Measurements from ENCODE around the gene TFCP2L1.
A peak's percentile ranks its signal among the peaks of the same experiment; 100 is the strongest.
"Not testable (repeated sequence)": the region's sequence is repeated elsewhere in the genome, so short reads cannot be mapped to it uniquely, and the experiment has no call there.

TFCP2L1 gene, protein sequence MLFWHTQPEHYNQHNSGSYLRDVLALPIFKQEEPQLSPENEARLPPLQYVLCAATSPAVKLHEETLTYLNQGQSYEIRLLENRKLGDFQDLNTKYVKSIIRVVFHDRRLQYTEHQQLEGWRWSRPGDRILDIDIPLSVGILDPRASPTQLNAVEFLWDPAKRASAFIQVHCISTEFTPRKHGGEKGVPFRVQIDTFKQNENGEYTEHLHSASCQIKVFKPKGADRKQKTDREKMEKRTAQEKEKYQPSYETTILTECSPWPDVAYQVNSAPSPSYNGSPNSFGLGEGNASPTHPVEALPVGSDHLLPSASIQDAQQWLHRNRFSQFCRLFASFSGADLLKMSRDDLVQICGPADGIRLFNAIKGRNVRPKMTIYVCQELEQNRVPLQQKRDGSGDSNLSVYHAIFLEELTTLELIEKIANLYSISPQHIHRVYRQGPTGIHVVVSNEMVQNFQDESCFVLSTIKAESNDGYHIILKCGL

DNA sequence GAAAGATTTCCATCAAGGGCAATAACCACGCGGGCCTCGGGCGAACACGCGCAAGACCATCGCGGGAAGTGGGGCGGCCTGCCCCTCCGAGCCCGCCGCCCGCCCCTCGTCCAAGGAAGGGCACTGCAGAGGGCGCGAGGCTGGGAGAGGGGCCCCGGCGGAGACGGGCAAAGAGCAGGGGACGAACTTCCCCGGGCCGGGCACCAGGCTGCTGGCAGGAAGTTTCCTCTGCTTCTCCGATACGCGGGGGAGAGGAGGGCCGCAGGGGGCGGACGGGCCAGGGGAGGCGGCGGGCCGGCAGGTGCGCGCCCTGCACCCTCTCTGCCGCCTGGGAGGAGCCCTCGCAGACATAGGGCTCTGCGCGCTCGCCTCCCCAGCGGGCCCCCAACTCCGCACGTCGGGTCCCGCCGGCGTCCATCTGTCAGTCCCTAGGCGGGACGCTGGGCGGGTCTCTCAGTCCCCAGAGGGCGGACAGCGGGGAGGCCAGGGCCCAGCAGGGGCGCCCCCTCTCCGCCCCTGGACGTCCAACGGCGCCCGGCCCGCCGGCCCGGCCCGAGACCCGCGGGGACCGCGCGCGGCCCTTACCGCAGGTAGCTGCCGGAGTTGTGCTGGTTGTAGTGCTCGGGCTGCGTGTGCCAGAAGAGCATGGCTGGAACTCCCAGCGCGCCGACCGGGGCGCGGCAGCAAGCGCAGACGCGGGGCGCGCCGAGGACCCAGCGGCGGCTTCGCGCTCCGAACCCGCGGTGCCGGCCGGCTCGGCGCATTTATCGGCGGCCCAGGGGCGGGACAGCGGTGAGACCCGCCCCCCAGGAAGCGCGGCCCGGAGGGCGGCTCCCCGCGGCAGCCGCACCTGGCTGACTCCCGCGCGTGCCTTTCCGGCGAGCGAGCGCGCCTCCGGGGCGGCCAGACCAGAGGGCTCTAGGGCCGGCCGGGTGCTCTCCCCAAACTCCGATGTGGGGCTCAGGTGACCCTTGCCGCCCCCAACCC lies at the start of gene TFCP2L1:
TSS of gene TFCP2L1 (minus strand) at position 740 of the 987 bp plus-strand sequence. CDS start at position 647, 93 bp downstream.
- DNase-seq (ENCODE audit: low spot score): no peak

DNA sequence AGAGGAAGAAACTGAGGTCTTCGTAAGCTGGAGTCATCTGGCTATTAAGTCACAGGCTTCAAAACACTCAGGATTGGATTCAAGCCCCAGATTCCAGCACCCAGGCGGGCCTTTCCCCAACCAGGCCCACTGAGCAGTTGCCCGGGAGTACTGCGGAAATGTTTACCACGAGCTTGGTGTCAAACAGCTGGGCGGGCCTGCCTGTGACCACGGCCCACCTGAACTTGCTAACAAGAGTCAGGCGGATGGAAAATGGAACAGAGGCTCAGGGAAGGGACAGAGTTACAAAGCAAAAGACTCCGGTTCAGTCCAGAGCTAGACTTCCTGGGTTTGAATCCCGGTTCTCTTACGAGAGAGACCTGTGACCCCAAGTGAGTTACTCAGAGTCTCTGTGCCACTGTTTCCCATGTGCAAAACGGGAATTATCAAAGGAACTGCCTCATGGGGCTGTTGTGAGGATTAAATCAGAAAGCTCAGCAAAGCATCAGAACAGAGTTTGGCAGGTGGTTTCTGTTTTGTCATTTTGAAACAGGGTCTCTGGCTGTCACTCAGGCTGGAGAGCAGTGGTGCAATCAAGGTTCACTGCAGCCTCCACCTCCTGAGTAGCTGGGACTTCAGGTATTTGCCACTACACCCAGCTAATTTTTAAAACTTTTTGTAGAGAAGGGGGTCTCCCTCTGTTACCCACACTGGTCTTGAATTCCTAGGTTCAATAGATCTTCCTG lies 49.0 kb upstream of the TFCP2L1 start:
- no peak for DNase-seq (ENCODE audit: low spot score)

DNA sequence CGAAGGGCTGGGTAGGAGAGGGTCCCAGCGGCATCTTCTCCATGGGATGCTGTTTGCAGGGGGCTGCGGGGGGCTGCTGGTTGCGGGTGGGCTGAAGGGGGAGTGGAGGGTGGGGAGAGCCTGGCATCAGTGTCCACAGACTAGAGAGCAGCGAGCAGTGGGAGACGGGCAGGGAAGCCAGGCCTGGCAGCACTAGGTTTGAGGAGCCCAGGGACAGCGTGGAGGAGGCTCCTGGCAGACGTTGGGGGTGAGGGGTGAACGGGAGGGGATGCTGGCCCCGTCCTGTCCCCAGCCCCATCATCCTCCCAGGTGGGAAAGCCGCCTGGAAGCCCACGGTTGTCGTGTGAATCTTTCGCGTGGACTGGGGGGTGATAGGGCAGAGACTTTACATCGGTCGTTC lies 48.2 kb upstream of the TFCP2L1 start:
- DNase-seq (ENCODE audit: low spot score): no peak

DNA sequence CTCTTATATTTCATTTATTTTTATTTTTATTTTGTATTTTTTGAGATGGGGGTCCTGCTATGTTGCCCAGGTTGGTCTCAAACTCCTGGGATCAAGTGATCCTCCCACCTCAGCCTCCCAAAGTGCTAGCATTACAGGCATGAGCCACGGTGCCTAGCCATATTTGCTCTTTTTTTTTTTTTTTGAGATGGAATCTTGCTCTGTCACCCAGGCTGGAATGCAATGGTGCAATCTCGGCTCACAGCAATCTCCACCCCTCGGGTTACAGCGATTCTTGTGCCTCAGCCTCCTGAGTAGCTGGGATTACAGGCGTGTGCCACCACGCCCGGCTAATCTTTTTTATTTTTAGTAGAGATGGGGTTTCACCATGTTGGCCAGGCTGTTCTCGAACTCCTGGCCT lies 46.3 kb upstream of the TFCP2L1 start:
- not testable (repeated sequence) for DNase-seq (ENCODE audit: low spot score)

DNA sequence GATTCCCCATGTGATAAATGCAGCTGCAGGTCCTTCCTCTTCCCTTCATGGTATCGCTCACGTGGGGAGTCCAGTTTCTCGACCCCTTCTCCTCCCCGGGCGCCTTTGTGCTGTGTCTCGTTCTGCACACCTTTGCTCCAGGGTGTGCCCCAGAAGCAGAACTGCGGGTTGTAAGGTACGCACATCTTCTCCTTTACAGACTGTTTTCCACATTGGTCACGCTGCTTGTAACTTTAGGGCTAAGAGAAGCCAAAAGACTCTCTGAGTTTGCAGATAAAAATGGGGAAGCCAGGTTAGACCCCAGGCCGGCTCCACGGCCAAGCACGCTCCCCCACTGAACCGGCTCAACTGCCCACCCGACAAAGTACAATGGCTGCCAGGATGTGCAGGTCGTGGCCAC lies 45.9 kb upstream of the TFCP2L1 start:
- DNase-seq (ENCODE audit: low spot score): no peak

DNA sequence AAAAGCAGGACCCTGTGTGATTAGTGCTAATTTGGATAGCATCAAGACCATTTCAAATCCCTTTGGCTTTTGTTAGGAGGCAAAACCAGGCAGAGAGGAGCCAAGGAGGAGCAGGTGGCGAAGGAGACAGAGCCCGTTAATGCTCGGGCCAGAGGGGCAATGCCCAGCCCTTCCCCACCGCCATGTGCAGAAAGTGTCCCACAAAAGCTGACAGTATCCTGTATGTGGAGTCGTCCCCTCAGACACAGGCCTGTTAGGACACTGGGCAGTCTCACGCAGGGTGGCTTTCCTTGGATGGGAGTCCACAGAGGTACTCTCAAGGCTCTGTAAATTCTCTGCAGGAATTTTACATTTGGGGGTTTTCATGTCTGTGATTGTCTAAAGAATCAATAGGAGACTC lies 44.8 kb upstream of the TFCP2L1 start:
- DNase-seq (ENCODE audit: low spot score): no peak

DNA sequence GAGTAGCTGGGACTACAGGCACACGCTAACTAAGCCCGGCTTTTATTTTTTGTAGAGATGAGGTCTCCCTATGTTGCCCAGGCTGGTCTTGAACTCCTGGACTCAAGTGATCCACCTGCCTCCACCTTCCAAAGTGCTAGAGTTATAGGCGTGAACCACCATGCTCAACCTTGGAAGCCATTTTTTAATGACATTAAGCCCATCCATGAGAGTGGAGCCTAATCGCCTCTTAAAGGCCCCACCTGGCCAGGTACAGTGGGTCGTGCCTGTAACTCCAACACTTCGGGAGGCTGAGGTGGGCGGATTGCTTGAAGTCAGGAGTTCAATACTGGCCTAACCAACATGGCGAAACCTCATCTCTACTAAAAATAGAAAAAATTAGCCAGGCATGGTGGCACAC lies 41.6 kb upstream of the TFCP2L1 start:
- no peak for DNase-seq (ENCODE audit: low spot score)

DNA sequence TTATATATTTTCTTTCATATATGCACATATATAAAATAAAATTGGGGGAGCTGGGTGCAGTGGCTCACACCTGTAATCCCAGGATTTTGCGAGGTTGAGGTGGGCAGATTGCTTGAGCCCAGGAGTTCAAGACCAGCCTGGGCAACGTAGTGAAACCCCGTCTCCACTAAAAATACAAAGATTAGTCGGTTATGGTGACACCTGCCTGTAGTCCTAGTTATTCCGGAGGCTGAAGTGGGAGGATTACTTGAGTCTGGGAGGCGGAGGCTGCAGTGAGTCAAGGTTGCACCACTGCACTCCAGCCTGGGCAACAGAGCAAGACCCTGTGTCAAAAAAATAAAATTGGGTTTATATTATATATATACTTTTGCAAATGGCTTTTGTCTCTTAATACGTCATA lies 39.6 kb upstream of the TFCP2L1 start:
- DNase-seq (ENCODE audit: low spot score): no peak

DNA sequence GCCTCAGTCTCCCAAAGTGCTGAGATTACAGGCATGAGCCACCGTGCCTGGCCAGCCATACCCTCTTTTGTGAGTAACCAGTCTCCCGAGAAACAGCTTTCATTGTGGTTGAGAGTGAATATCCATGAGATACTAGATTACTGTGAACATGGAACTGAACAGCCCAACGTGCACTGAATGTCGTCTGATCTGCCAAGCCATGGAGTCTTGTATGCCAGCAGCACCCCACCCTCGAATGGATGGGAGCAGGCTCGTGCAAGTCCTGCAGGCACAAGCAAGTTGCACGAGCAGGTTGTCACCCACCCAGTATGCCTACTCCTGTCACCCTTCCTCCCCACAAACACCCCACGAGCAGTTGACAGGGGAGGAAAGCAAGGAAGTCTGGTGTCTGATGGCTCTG lies 36.5 kb upstream of the TFCP2L1 start:
- DNase-seq (ENCODE audit: low spot score): no peak

DNA sequence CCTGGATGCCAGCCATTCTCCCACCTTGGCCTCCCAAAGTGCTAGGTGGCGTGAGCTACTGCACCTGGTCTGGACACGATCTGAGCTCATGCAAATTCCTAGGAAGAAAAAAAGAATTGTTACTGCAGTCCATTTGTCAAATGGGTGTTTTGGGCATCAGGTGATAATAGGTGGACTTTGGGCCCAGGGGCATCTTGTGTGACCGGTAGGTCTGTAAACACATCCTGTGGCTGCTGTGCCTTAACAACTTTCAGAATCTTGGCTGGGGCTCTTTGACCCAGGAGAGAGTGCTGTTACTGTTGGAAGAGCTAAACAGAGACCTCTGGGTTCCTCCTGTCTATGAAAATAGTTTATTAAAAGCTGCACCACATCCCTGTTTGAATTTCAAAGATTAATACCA lies 34.9 kb upstream of the TFCP2L1 start:
- no peak for DNase-seq (ENCODE audit: low spot score)

DNA sequence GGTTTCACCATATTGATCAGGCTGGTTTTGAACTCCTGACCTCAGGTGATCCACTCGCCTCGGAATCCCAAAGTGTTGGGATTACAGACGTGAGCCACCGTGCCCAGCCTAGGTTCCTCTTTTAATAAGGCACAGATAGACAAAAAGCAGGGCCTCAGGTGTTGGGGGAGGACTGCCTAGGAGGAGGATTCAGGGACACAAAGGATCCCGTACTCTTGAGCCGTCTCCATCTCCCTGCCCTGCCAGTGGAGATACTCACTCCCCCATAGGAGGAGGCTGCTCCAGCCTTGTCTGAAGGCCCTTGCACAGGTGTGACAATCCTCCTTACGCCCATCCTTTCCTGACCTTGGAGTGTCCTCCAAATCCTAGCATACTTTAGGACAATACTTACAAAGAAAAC lies 32.0 kb upstream of the TFCP2L1 start:
- DNase-seq (ENCODE audit: low spot score): no peak

DNA sequence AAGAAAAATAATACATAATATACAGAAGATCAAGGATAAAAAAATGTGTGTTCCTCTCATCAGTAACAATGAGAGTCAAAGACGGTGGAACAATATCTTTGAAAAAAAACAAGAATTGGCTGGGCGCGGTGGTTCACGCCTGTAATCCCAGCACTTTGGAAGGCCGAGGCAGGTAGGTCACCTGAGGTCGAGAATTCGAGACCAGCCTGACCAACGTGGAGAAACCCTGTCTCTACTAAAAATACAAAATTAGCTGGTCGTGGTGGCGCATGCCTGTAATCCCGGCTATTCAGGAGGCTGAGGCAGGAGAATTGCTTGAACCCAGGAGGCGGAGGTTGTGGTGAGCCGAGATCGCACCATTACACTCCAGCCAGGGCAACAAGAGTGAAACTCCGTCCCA lies 28.7 kb upstream of the TFCP2L1 start:
- DNase-seq (ENCODE audit: low spot score): not testable (repeated sequence)

DNA sequence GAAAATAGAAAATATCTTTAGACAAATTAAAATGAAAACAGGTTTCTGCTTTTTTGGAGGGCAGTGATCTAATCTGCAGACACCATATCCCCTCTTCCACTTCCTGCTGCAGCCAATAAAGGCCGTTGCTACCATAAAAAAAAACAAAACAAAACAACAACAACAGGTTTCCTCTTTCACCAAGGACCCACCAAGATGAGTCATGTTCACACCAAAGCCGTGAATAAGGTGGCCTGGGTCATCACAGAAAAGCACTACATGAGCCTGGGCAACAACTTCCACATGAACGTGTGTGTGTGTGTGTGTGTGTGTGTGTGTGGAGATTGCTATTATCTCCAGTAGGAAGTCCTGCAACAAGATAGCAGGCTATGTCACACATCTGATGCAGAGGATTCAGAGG lies 24.8 kb upstream of the TFCP2L1 start:
- DNase-seq (ENCODE audit: low spot score): no peak

DNA sequence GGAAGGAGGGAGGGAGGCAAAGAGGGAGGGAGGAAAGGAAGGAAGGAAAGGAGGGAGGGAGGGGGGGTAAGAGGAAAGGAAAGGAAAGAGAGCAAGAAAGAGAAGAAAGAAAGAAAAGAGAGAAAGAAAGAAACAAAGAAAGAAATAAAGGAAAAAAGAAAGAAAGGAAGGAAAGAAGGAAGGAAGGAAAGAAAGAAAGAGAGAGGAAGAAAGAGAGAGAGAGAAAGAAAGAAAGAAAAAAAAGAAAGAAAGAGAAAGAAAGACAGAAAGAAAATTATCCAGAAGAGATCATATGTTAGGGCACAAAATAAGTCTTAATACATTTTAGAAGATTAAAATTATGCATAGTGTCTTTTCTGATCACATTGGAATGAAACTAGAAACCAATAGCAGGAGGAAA lies 24.3 kb upstream of the TFCP2L1 start:
- no peak for DNase-seq (ENCODE audit: low spot score)

DNA sequence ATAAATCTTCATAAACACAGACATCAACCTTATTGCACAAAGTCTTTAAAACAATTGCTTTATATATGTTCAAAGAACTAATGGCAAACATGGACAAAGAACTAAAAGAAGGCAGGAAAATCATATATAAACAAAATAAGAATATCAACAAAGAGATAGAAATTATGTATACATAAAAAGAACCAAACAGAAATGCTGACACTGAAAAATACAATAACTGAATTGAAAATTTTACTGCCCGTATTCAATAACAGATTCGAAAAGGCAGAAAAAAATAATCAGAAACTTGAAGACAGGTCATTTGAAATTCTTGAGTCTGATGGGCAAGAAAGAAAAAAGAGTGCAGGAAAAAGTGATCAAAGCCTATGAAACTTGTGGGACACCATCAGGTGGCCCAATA lies 22.0 kb upstream of the TFCP2L1 start:
- DNase-seq (ENCODE audit: low spot score): no peak

DNA sequence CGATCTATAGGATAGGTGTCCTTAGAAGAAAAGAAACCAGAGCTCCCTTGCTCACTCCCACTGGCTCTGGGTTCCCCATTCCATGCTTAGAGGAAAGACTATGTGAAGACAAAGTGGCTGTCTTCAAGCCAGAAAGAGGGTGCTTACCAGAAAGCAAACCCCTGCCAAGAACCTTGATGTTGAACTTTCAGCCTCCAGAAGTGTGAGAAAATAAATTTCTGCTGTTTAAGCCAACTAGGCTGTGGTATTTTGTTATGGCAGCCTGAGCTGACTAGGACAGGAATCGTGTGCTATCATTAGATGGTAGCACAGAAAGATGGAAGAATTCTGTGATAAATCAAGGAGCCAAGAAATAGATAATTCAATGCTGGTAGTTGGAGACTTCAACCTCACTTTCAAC lies 19.9 kb upstream of the TFCP2L1 start:
- DNase-seq (ENCODE audit: low spot score): no peak

DNA sequence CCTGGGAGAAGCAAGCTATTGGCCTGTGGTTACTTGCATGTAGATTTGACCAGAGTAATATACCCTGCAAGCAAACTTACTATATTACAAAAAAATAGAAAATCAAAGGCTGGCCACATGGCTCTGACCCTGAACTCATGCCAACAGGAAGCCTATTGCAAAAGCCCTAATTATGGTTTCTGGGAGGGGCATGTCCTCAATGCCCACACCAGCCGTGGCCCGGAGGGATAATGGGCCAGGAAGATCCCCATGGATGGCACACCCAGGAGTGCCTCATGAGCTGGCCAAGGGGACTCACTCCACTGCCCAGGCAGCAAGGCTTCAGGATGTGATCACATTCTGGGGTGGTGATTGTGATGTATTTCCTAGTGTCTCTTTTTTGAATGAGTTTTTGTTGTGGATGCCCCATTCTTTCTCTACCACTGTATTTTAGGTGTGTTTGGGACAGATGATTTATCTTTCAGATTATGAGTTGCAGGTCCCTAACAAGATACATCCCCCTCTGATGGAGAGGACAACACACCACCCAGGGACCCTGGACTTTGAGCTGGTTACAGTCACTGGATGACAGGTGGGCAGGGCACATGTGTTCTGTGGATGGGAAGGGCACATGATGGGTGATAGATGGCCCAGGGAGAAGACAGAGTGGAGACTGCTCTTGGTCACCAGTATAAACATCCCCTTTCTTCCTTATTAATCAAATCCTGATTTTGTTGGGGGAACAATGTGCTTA lies 18.7 kb upstream of the TFCP2L1 start:
- DNase-seq (ENCODE audit: low spot score): no peak

DNA sequence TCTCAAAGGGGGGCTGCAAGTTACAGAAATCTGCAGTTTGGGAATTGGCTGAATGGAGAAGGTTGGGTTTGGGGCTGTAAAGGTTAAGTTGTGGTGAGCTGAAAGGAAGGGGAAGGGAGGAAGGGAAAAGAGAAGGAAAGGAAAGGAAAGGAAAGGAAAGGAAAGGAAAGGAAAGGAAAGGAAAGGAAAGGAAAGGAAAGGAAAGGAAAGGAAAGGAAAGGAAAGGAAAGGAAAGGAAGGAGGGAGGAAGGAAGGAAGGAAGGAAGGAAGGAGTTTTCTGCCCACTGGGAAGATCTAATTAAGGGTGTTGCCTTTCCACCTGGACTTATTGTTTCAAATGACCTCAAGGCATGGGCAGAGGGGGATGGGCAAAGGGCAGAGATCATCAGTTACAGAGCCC lies 16.2 kb upstream of the TFCP2L1 start:
- DNase-seq (ENCODE audit: low spot score): not testable (repeated sequence)

DNA sequence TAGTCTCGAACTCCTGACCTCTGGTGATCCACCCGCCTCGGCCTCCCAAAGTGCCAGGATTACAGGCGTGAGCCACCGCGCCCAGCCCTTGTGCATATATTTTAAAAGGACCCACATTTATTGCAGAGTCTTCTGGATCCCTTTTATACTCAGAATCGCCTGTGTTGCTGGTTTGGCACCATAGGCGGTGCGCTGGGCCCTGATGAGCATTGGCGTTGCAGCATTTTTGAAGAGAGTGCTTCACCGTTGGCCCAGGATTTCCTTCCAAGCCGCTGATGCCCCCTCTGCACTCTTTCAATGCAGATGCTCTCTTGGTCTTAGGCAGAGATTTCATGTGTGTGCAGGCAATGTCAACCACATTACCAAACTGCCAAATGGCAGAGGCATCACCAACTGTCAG lies 13.5 kb upstream of the TFCP2L1 start:
- no peak for DNase-seq (ENCODE audit: low spot score)

DNA sequence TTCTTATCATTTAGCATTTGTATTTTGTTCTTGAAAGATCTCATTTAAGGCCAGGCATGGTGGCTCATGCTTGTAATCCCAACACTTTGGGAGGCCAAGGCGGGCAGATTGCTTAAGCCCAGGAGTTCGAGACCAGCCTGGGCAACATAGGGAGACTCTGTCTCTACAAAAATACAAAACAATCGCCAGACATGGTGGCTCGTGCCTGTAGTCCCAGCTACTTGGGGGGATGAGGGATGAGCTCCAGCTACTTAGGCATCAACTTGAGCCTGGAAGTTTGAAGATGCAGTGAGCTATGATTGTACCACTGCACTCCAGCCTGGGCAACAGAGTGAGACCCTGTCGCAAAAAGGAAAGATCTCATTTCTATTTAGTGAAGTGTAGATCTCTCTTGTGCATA lies 12.9 kb upstream of the TFCP2L1 start:
- DNase-seq (ENCODE audit: low spot score): not testable (repeated sequence)

DNA sequence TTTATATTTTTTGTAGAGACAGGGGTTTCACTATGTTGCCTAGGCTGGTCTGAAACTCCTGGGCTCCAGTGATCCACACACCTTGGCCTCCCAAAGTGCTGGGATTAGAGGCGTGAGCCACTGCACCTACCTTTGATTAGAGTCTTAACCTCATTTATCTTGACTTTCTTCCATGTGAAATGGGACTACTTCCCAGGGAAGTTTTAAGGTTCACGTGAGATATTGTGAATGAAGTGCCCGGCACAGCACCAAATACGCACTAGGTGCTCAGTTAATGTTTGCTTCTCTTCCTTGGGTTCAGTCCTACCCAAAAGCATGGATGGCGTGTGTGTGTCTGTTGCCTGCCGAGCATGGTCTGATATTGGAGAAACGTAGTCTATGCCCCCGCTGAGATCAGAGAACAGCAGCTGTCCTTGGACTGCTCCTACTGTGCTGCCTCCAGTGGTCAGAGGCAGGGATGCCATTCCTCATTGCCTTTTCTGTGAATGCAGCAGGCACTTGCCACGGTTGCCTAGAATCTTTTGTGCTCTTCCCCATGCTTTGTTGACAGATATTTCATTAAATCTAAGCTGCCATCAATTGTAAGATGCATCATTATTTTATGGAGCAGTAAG lies 12.3 kb upstream of the TFCP2L1 start:
- DNase-seq (ENCODE audit: low spot score): peak; percentile 20

Measured in putamen (tissue), 1 donor.